Measurements from ENCODE around the gene ZNF397.

GRCh38 chr18:35278969-35279368 is 38.1 kb downstream of the ZNF397 start:
- TF ChIP-seq EZH2 (IDR thresholded peaks at IDR 0.05; ENCODE audit: borderline replicate concordance, insufficient read depth, low read length, poor library complexity, severe bottlenecking): no peak
- no peak for TF ChIP-seq CTCF (IDR thresholded peaks at IDR 0.05; ENCODE audit: poor library complexity, severe bottlenecking)
- no peak for TF ChIP-seq EP300 (conservative IDR thresholded peaks at IDR 0.05; ENCODE audit: poor library complexity, severe bottlenecking)
- TF ChIP-seq POLR2AphosphoS5 (IDR thresholded peaks at IDR 0.05): no peak
- no peak for TF ChIP-seq SMC3 (conservative IDR thresholded peaks at IDR 0.05; ENCODE audit: poor library complexity)

Data from neural cell (in vitro differentiated cells).